Right atrium auricular region (tissue), 2 donors: Measurements from ENCODE around the gene FAM124A. TPM values are rescaled to one million over a fixed set of nuclear protein-coding genes. Genes with fewer than 3 reads are reported as not detected.

Experiments used
- DNase-seq: peaks from one replicate; pipeline ENCODE4 v3.0.0-alpha.2; 2019; ENCODE audit warnings: low spot score
- H3K27ac ChIP-seq, 2 donors: fragments of 200-600 bp; sonication (generic); 1 replicate in 1 of 2; 2 replicates in 1 of 2; pipeline ENCODE4 v1.5.1; 2016 to 2019
- H3K27me3 ChIP-seq, 2 donors: fragments of 200-600 bp; sonication (generic); one replicate each; pipeline versions ENCODE4 v1.5.1 to v1.6.0; 2017 to 2019
- H3K36me3 ChIP-seq: fragments of 200-600 bp; sonication (generic); one replicate; pipeline ENCODE4 v1.5.1; 2016
- H3K4me1 ChIP-seq, 2 donors: fragments of 200-600 bp; sonication (generic); one replicate each; pipeline versions ENCODE4 v1.5.1 to v1.6.0; 2017 to 2019
- H3K4me3 ChIP-seq, 2 donors: fragments of 200-600 bp; sonication (generic); 1 replicate in 1 of 2; 2 replicates in 1 of 2; pipeline ENCODE4 v1.5.1; 2017 to 2019; ENCODE audit warnings: mild to moderate bottlenecking in 1 of 2, moderate library complexity in 1 of 2
- H3K9me3 ChIP-seq, 2 donors: fragments of 200-600 bp; sonication (generic); one replicate each; pipeline ENCODE4 v1.5.1; 2019
- total RNA-seq, 2 donors: library from RNA; depleted of rRNA; stranded (reverse); fragments of >200 nt; gene quantifications; one replicate each; pipeline ENCODE4 v1.1.0, GENCODE V29; 2016
- TF ChIP-seq, protein P1 (sequence below), 2 donors: fragments of 200-600 bp; sonication (generic); IDR thresholded peaks; one replicate each; pipeline ENCODE4 v1.5.1; 2019; ENCODE audit warnings: antibody characterized with exemption in 2 of 2

Gene FAM124A
- total RNA-seq, 2 donors from 2014 or later: 8.0 to 8.6 TPM

DNA sequence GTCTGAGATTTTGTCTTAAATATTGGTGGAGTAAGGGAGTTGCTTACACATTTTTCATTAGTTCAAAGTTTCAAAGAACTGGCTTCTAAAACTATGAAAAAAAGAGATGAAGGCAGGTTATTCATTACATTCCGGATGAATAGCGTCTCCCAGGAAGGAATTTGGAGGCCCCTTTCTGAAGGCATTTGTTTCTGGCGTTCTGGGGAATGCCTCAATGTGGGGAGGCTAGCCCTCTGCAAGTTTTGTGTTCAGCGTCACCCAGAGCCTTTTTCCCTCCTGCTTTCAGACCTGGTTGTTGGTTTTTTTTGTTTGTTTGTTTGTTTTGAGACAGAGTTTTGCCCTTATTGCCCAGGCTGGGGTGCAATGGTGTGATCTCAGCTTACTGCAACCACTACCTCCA, 21.0 kb downstream of the FAM124A start:
- TF ChIP-seq, protein P1, sequence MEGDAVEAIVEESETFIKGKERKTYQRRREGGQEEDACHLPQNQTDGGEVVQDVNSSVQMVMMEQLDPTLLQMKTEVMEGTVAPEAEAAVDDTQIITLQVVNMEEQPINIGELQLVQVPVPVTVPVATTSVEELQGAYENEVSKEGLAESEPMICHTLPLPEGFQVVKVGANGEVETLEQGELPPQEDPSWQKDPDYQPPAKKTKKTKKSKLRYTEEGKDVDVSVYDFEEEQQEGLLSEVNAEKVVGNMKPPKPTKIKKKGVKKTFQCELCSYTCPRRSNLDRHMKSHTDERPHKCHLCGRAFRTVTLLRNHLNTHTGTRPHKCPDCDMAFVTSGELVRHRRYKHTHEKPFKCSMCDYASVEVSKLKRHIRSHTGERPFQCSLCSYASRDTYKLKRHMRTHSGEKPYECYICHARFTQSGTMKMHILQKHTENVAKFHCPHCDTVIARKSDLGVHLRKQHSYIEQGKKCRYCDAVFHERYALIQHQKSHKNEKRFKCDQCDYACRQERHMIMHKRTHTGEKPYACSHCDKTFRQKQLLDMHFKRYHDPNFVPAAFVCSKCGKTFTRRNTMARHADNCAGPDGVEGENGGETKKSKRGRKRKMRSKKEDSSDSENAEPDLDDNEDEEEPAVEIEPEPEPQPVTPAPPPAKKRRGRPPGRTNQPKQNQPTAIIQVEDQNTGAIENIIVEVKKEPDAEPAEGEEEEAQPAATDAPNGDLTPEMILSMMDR (IDR thresholded peaks at IDR 0.05): no peak

DNA sequence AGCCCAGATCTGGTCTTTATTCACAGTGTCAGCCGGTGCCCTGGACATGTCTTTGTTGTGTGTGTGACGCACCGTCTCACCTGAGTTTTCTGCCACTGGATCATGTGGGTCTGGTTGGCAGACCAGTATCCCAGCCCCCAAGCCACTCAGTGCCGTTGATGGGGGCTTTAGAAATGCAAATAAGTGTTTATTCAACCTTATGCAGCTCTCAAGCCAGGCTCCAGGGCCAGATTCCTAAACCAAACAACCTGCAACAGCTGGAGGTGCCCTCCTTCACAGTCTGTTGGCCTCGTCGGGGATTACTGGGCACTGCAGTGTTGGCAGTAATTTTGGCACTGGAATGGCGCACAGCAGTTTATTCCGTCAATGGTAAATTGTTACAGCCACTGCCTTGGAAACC, 21.6 kb downstream of the FAM124A start:
- TF ChIP-seq, protein P1 (IDR thresholded peaks at IDR 0.05): no peak
- H3K27ac ChIP-seq: peak overlapping the region in 1 of 2 donors; percentile 43

More for the DNA sequence above, 21.0 kb downstream of the FAM124A start:
- peaks cover 0 to 39% of the 10 kb centered on the region in 2 donors for H3K4me1 ChIP-seq
- no peaks in the 10 kb centered on the region for H3K9me3 ChIP-seq
- no peak overlapping the region for H3K4me3 ChIP-seq
- no peaks in the 10 kb centered on the region for H3K36me3 ChIP-seq
- H3K27ac ChIP-seq: no peak overlapping the region
- no peak for DNase-seq
- H3K27me3 ChIP-seq: no peaks in the 10 kb centered on the region

DNA sequence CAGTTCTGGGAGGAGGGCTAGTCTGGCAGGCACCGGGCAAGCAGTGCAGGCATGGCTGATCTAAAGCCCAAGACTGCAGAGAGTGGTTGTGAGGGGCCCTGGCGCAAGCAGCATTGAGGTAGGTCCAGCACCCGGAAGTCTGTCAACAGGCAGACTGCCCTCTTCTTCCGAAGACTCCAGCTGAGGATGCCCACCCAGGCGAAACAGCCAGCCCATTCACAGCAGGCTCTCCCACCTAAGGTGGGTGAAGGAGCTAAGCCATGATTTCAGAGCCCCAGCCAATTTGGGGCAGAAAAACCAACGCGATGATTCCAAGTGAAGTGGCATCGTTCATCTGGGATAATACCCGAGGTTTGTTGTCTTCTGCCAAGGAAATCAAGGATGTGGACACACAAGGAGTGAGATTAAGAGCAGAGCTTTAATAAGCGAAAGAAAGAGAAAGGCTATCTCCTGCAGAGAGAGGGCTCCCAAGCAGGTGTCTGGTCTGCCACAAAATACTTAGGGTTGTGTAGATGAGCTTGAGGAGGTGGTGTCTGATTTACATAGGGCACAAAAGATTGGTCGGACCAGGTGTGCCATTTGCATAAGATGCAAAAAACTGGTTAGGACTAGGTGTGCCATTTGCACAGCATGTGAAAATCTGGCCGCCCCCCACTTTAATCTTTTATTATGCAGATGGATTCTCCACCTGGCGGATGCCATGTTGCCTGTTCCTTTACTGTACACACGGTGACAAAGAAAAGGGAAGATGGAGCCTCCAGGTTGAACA, 22.6 kb downstream of the FAM124A start:
- DNase-seq: no peak
- TF ChIP-seq, protein P1 (IDR thresholded peaks at IDR 0.05): no peak
- peaks cover 0 to 36% of the 10 kb centered on the region in 2 donors for H3K4me1 ChIP-seq
- no peak overlapping the region for H3K4me3 ChIP-seq
- no peaks in the 10 kb centered on the region for H3K36me3 ChIP-seq
- H3K27ac ChIP-seq: peak overlapping the region; percentile 62 to 79
- no peaks in the 10 kb centered on the region for H3K9me3 ChIP-seq
- no peaks in the 10 kb centered on the region for H3K27me3 ChIP-seq

More for the DNA sequence above, 21.6 kb downstream of the FAM124A start:
- no peak for DNase-seq
- Histone ChIP-seq H3K36me3 (no peaks in the 10 kb centered on the region), H3K9me3 (no peaks in the 10 kb centered on the region), H3K4me3 (no peak overlapping the region), H3K4me1 (peaks cover 0 to 38% of the 10 kb centered on the region in 2 donors), H3K27me3 (no peaks in the 10 kb centered on the region)

DNA sequence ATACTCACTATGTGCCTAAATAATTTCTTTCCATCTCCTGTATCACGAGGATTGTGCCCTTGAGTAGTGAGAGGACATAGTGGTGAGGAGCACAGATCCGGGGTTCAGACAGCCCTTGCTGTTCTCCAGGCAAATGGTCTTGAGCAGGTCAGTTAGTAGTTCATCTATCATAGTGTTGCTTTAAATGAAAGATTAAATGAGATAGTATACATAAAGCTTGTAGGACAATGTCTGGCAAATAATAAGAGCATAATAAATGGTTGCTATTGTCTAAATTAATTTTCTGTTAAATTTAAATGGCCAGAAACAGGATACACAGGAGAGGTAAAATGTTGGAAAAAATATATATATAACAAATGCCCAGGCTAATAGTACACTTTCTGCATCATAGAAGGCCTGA, 23.4 kb downstream of the FAM124A start:
- DNase-seq: no peak
- no peak overlapping the region for H3K4me3 ChIP-seq
- no peaks in the 10 kb centered on the region for H3K36me3 ChIP-seq
- peak overlapping the region; percentile 62 to 79 for H3K27ac ChIP-seq
- TF ChIP-seq, protein P1 (IDR thresholded peaks at IDR 0.05): no peak
- peaks cover 0 to 28% of the 10 kb centered on the region in 2 donors for H3K4me1 ChIP-seq
- no peaks in the 10 kb centered on the region for H3K27me3 ChIP-seq
- no peaks in the 10 kb centered on the region for H3K9me3 ChIP-seq

DNA sequence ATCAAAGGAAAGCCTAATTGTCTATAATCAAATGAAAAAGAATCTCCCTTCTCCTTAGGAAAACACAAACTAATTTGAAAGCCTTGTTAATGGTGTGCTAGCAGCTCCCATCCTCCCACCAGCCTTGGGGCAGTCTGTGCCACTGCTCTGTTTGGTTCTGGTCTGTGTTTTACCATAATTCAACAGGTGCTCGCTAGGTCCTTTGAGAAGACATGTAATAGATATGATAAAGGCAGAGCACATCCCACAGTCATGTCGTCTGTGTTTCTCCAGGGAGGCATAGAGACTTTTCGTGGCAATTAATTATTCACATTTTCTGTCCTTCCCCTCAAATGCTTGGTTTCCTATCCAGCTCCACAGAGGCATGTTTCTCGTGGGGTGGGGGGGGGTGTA, 23.8 kb downstream of the FAM124A start:
- H3K27me3 ChIP-seq: no peaks in the 10 kb centered on the region
- DNase-seq: no peak
- peak overlapping the region in 1 of 2 donors; percentile 3 for H3K4me3 ChIP-seq
- no peaks in the 10 kb centered on the region for H3K36me3 ChIP-seq
- peaks cover 0 to 24% of the 10 kb centered on the region in 2 donors for H3K4me1 ChIP-seq
- TF ChIP-seq, protein P1 (IDR thresholded peaks at IDR 0.05): no peak
- no peaks in the 10 kb centered on the region for H3K9me3 ChIP-seq
- peak overlapping the region; percentile 62 to 79 for H3K27ac ChIP-seq
